ENCODE data around the gene USP10. TPM values are rescaled to one million over a fixed set of nuclear protein-coding genes. Genes with fewer than 3 reads are reported as not detected.

Gene USP10
- total and polyA plus RNA-seq, 4 donors: 18.5 to 77.5 (median 63.0) TPM

DNA sequence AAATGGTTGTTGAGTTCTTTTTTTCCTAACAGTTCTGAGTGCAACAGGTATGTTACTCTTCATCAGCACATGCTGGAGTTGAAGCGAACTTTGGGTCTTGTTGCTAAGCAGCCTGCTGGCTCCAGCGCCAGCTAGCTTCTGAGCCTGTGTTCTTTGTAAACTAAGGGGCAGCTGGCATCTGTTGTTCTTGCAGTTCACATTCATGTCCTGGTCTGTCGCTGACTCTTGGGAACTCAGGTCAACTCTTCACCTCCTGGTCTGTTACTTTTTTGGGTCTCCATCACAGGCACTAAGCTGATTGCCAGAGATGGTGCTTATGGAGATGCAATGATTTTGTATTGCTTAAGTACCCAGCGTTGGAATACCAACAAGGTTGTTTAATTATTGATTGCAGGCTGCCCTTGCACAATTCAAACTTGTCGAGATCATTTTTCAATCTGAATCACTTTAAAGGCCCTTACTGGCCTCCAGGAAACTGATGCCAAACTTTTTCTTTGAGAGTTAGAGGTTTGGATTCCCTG lies 40.9 kb downstream of the USP10 start:
- H3K4me1 ChIP-seq (ENCODE audit: control insufficient read depth in 5 of 5, insufficient read depth in 5 of 5, low read length in 5 of 5): peaks cover 5 to 32% (median 9%) of the 10 kb centered on the region in 5 donors
- TF ChIP-seq, protein P1, sequence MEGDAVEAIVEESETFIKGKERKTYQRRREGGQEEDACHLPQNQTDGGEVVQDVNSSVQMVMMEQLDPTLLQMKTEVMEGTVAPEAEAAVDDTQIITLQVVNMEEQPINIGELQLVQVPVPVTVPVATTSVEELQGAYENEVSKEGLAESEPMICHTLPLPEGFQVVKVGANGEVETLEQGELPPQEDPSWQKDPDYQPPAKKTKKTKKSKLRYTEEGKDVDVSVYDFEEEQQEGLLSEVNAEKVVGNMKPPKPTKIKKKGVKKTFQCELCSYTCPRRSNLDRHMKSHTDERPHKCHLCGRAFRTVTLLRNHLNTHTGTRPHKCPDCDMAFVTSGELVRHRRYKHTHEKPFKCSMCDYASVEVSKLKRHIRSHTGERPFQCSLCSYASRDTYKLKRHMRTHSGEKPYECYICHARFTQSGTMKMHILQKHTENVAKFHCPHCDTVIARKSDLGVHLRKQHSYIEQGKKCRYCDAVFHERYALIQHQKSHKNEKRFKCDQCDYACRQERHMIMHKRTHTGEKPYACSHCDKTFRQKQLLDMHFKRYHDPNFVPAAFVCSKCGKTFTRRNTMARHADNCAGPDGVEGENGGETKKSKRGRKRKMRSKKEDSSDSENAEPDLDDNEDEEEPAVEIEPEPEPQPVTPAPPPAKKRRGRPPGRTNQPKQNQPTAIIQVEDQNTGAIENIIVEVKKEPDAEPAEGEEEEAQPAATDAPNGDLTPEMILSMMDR (IDR thresholded peaks at IDR 0.05; ENCODE audit: control extremely low read depth, extremely low read depth): no peak

DNA sequence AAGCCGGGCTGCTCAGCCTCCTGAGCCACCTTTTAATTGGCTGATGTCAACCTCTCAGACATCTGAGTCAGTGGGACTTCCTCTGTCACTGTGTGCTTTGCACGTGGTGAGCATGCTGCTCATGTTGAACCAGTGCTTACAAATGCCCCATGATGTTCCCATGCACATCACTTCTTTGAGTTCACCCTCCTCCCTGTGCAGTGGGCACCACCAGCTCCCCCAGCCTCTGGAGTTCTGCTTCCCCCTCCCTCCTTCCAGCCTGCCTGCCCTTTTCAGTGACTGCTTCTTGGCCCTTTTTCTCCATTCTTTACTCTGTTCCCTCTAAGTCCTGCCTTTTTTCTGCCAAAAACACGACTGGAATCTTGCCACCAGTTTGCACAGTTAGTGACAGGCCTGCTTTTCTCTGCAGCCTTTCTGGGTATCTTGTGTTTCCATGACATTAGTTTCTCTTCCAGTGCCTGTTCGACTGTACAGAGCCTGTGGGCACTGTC lies 41.6 kb downstream of the USP10 start:
- Histone ChIP-seq H3K4me1 (ENCODE audit: control insufficient read depth in 5 of 5, insufficient read depth in 5 of 5, low read length in 5 of 5) (peaks cover 5 to 32% (median 8%) of the 10 kb centered on the region in 5 donors), H3K27ac (ENCODE audit: low read depth in 1 of 2, low read length in 1 of 2) (no peak overlapping the region), H3K9ac (ENCODE audit: insufficient read depth in 1 of 2, low read length in 2 of 2) (no peak overlapping the region), H3K36me3 (ENCODE audit: control insufficient read depth in 4 of 4, insufficient read depth in 4 of 4, low read length in 4 of 4) (peaks cover 0 to 10% (median 4%) of the 10 kb centered on the region in 4 donors), H3K4me3 (no peak overlapping the region), H3K27me3 (ENCODE audit: control insufficient read depth in 3 of 3, insufficient read depth in 3 of 3, low read length in 2 of 3) (no peaks in the 10 kb centered on the region), H3K9me3 (ENCODE audit: control insufficient read depth in 4 of 4, insufficient read depth in 3 of 4, low read length in 3 of 4) (no peaks in the 10 kb centered on the region)
- WGBS, 2 donors: 40 to 58% methylated on average over 4 of the region's 4 CpGs
- DNase-seq (peak; percentile 59 to 89 (median 81)), ATAC-seq (ENCODE audit: insufficient read depth, low FRiP score) (no peak)
- TF ChIP-seq, protein P1 (IDR thresholded peaks at IDR 0.05; ENCODE audit: control extremely low read depth, extremely low read depth): no peak

More for the DNA sequence above, 40.9 kb downstream of the USP10 start:
- H3K36me3 ChIP-seq (ENCODE audit: control insufficient read depth in 4 of 4, insufficient read depth in 4 of 4, low read length in 4 of 4): peaks cover 0 to 10% (median 3%) of the 10 kb centered on the region in 4 donors
- H3K27ac ChIP-seq (ENCODE audit: low read depth in 1 of 2, low read length in 1 of 2): no peak overlapping the region
- no peak overlapping the region for H3K4me3 ChIP-seq
- no peaks in the 10 kb centered on the region for H3K27me3 ChIP-seq (ENCODE audit: control insufficient read depth in 3 of 3, insufficient read depth in 3 of 3, low read length in 2 of 3)
- H3K9me3 ChIP-seq (ENCODE audit: control insufficient read depth in 4 of 4, insufficient read depth in 3 of 4, low read length in 3 of 4): no peaks in the 10 kb centered on the region
- 70 to 76% methylated on average over 5 of the region's 5 CpGs for WGBS, 2 donors
- ATAC-seq (ENCODE audit: insufficient read depth, low FRiP score) (no peak), DNase-seq (peak in 1 of 3 donors; percentile 25)
- no peak overlapping the region for H3K9ac ChIP-seq (ENCODE audit: insufficient read depth in 1 of 2, low read length in 2 of 2)

DNA sequence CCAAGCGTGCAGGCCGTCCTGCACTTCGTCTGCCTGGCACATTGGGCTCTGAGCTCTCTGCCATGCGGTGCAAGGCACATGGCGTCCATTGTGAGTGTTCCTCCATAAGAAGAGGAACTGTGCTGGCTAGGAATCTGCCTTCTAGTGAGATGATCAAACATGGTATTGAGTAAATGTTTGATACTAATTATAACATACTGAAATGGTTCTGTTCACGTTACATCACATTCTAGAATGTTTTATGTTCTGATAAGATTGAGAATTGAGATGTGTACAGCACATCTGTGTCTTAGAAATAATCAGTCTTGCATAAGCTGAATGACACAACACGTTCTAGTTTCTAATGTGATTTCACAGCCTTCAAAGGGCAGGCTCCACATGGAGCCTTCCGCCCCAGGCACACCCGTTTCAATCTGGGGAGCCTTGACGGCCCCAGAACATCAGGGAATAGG lies 42.9 kb downstream of the USP10 start:
- Histone ChIP-seq H3K9me3 (ENCODE audit: control insufficient read depth in 4 of 4, insufficient read depth in 3 of 4, low read length in 3 of 4) (no peaks in the 10 kb centered on the region), H3K27me3 (ENCODE audit: control insufficient read depth in 3 of 3, insufficient read depth in 3 of 3, low read length in 2 of 3) (no peaks in the 10 kb centered on the region), H3K4me1 (ENCODE audit: control insufficient read depth in 5 of 5, insufficient read depth in 5 of 5, low read length in 5 of 5) (peaks cover 5 to 32% (median 8%) of the 10 kb centered on the region in 5 donors), H3K36me3 (ENCODE audit: control insufficient read depth in 4 of 4, insufficient read depth in 4 of 4, low read length in 4 of 4) (peaks cover 0 to 8% (median 6%) of the 10 kb centered on the region in 4 donors), H3K4me3 (no peak overlapping the region), H3K27ac (ENCODE audit: low read depth in 1 of 2, low read length in 1 of 2) (peak overlapping the region in 1 of 2 donors; percentile 32), H3K9ac (ENCODE audit: insufficient read depth in 1 of 2, low read length in 2 of 2) (no peak overlapping the region)
- 56 to 80% methylated on average over 10 of the region's 10 CpGs for WGBS, 2 donors
- ATAC-seq (ENCODE audit: insufficient read depth, low FRiP score) (no peak), DNase-seq (no peak)
- TF ChIP-seq, protein P1 (IDR thresholded peaks at IDR 0.05; ENCODE audit: control extremely low read depth, extremely low read depth): no peak
